MM.1S (cell line): ENCODE data around the gene GNPAT.

Experiments
- EZH2phosphoT487 ChIP-seq: fragments of 300-600 bp; sonication (generic); IDR thresholded peaks from 2 replicates; pipeline ENCODE4 v1.6.1; 2018; ENCODE audit warnings: antibody characterized with exemption, low read length
- TF ChIP-seq, protein P1 (sequence below): fragments of 300-600 bp; sonication (generic); IDR thresholded peaks from 2 replicates; pipeline ENCODE4 v1.5.1; 2016; ENCODE audit warnings: antibody characterized with exemption, low read length, mixed read lengths

GRCh38 chr1:231231511-231231910 is 9.5 kb upstream of the GNPAT start:
- TF ChIP-seq, protein P1, sequence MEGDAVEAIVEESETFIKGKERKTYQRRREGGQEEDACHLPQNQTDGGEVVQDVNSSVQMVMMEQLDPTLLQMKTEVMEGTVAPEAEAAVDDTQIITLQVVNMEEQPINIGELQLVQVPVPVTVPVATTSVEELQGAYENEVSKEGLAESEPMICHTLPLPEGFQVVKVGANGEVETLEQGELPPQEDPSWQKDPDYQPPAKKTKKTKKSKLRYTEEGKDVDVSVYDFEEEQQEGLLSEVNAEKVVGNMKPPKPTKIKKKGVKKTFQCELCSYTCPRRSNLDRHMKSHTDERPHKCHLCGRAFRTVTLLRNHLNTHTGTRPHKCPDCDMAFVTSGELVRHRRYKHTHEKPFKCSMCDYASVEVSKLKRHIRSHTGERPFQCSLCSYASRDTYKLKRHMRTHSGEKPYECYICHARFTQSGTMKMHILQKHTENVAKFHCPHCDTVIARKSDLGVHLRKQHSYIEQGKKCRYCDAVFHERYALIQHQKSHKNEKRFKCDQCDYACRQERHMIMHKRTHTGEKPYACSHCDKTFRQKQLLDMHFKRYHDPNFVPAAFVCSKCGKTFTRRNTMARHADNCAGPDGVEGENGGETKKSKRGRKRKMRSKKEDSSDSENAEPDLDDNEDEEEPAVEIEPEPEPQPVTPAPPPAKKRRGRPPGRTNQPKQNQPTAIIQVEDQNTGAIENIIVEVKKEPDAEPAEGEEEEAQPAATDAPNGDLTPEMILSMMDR: no peak
- TF ChIP-seq EZH2phosphoT487: no peak
